Common myeloid progenitor, CD34-positive (primary cell): ENCODE data around the gene IGSF21.

ENCODE experiments used
- CTCF ChIA-PET: fragments of 350-600 bp; sonication (Branson Sonifier 250); formaldehyde crosslinking; loops from one replicate; lab custom pipeline; 2021; ENCODE audit warnings: antibody characterized with exemption; lab: Charles Lee
- POLR2A ChIA-PET: fragments of 350-600 bp; sonication (Branson Sonifier 250); formaldehyde crosslinking; loops from one replicate; lab custom pipeline; 2021; ENCODE audit warnings: antibody characterized with exemption; lab: Charles Lee
- DNase-seq, 3 donors: peaks; one replicate each; pipeline versions ENCODE4 v3.0.0 to v3.0.0-alpha.2; 2013
- H3K27ac ChIP-seq, 2 experiments: 1 replicate in 1 of 2; 2 replicates in 1 of 2; pipeline ENCODE4 v1.7.0; 2013; ENCODE audit warnings: inconsistent platforms in 2 of 2, low read length in 2 of 2, mild to moderate bottlenecking in 2 of 2, low read depth in 1 of 2, moderate library complexity in 1 of 2; ENCODE audit not compliant: severe bottlenecking in 2 of 2, insufficient read depth in 1 of 2, poor library complexity in 1 of 2
- H3K27me3 ChIP-seq, 5 experiments: replicated peaks in 2 of 5; 1 replicate in 3 of 5; 2 replicates in 2 of 5; pipeline versions ENCODE4 v1.6.1 to v1.7.0; 2013; ENCODE audit warnings: low read length in 4 of 5, mild to moderate bottlenecking in 2 of 5, moderate library complexity in 2 of 5, inconsistent platforms in 1 of 5; ENCODE audit not compliant: insufficient read depth in 5 of 5, control insufficient read depth in 4 of 5
- H3K36me3 ChIP-seq, 4 experiments: 1 replicate in 2 of 4; 2 replicates in 2 of 4; pipeline versions ENCODE4 v1.6.1 to v1.7.0; 2013; ENCODE audit warnings: low read length in 3 of 4, control low read depth in 1 of 4, mild to moderate bottlenecking in 1 of 4; ENCODE audit not compliant: control insufficient read depth in 4 of 4, insufficient read depth in 4 of 4
- H3K4me1 ChIP-seq, 4 experiments: 1 replicate in 3 of 4; 2 replicates in 1 of 4; pipeline versions ENCODE4 v1.6.1 to v1.7.1; 2013; ENCODE audit warnings: low read length in 3 of 4, mild to moderate bottlenecking in 3 of 4, control low read depth in 1 of 4, inconsistent platforms in 1 of 4, moderate library complexity in 1 of 4; ENCODE audit not compliant: control insufficient read depth in 4 of 4, insufficient read depth in 4 of 4; ENCODE audit errors: control extremely low read depth in 1 of 4
- H3K4me3 ChIP-seq, 7 experiments: 1 replicate in 4 of 7; 2 replicates in 3 of 7; pipeline versions ENCODE4 v1.5.1 to v1.7.0; 2013; ENCODE audit warnings: mild to moderate bottlenecking in 7 of 7, low read length in 6 of 7, moderate library complexity in 6 of 7, inconsistent platforms in 2 of 7, low read depth in 2 of 7, control low read depth in 1 of 7; ENCODE audit not compliant: insufficient read depth in 4 of 7, control insufficient read depth in 1 of 7; ENCODE audit errors: extremely low read depth in 1 of 7
- H3K9me3 ChIP-seq, 5 experiments: 1 replicate in 4 of 5; 2 replicates in 1 of 5; pipeline versions ENCODE4 v1.6.1 to v1.7.1; 2013; ENCODE audit warnings: low read length in 4 of 5, mild to moderate bottlenecking in 2 of 5, inconsistent platforms in 1 of 5, low read depth in 1 of 5, moderate library complexity in 1 of 5; ENCODE audit not compliant: control insufficient read depth in 4 of 5, insufficient read depth in 2 of 5; ENCODE audit errors: control extremely low read depth in 1 of 5
- whole genome bisulfite sequencing: methylation state at CpG from one replicate; pipeline ENCODE4 v1.1.5; 2013; ENCODE audit not compliant: insufficient coverage; 5-methylcytosine and 5-hydroxymethylcytosine counted together

The IGSF21 gene

GRCh38 chr1:18283601-18284385 lies 176.2 kb downstream of the IGSF21 start:
- Histone ChIP-seq H3K27ac (no peak overlapping the region), H3K27me3 (peaks cover 0 to 68% (median 3%) of the 10 kb centered on the region in 5 experiments), H3K4me1 (no peaks in the 10 kb centered on the region), H3K4me3 (no peak overlapping the region), H3K36me3 (no peaks in the 10 kb centered on the region), H3K9me3 (no peaks in the 10 kb centered on the region)
- WGBS = 61% methylated on average over 12 of the region's 13 CpGs
- POLR2A ChIA-PET = no interaction called here
- DNase-seq = no peak
- CTCF ChIA-PET = no interaction called here

DNA sequence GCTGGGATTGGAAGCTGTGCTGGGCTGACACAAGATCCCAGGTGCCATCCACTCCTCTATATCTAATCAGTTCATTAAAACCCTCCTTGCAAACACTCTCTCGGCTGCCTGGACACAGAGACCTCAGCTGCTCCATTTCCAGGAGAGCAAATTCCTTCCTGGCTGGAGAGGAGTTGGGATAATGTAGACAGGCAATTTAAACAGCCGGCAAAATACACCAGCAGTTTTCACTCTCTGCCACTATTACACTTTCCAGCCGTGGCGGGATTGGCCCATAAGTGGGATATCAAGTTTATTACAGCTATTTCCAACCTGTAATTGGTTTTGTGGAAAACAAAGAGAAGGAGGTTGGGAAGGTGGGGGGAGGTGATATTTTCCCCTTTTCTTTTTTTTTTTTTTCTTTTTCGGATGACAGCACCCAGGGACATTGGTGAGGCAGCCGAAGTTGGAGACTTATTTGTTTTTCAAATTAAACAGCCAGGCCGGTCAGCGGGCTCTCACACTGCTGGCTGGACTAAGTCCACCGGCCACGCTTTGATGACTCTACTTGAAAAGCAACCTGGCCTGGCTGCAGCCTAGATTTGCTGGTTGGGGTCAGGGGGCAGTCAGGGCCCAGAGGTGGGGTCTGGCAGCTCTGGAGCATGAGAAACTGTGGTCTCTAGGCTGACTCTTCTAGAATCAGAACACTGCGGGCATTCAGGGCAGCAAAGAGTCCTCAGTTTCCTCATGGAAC lies 177.4 kb downstream of the IGSF21 start:
- Histone ChIP-seq H3K4me1 (no peaks in the 10 kb centered on the region), H3K4me3 (no peak overlapping the region), H3K27me3 (peaks cover 0 to 76% (median 3%) of the 10 kb centered on the region in 5 experiments), H3K36me3 (no peaks in the 10 kb centered on the region), H3K9me3 (no peaks in the 10 kb centered on the region), H3K27ac (no peak overlapping the region)
- CTCF ChIA-PET = no interaction called here
- DNase-seq = no peak
- POLR2A ChIA-PET = no interaction called here
- 81% methylated on average over 7 of the region's 11 CpGs for WGBS

DNA sequence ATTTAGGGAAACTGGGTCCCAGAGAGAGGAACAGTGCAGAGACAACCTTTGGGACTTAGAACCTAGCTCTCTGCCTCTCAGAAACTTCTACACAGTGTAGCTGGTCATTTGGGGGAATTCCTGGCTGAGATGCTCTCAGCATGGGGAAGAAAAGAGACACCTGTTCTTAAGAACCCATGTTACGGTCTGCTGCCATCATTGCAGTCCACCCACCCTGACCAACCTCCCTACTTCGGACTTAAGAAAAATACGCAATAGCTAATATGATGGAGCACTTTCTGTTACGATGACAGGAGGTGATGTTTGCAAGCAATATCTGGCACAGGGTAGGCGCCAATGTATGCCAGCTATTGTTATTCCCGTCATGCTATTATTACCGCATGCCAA lies 177.9 kb downstream of the IGSF21 start:
- ChIA-PET CTCF (no interaction called here), POLR2A (no interaction called here)
- H3K4me1 ChIP-seq = no peaks in the 10 kb centered on the region
- WGBS = 92% methylated on average over 7 of the region's 7 CpGs
- no peak for DNase-seq
- no peaks in the 10 kb centered on the region for H3K9me3 ChIP-seq
- H3K27me3 ChIP-seq = peaks cover 0 to 77% (median 6%) of the 10 kb centered on the region in 5 experiments
- H3K36me3 ChIP-seq = no peaks in the 10 kb centered on the region
- no peak overlapping the region for H3K27ac ChIP-seq
- H3K4me3 ChIP-seq = no peak overlapping the region

DNA sequence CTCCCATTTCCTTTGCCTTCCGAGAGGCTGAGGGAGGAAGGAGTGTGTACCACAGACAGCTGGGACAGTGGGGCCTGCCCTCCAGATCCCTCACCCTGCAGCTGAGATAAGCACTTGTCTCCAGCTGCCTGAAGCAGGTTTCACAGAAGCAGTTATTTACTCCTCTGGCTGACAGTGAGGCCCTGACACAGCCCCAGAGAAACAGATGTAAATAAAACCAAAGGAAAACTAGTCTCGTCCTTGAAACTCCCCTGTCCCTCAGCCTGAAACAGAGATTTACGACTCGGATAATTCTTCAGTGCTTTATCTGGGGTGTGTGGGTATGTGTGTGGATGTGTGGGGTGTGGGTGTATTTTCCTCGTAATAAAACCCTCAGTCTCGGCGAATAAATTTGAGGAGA lies 181.1 kb downstream of the IGSF21 start:
- Histone ChIP-seq H3K27ac (no peak overlapping the region), H3K27me3 (peaks cover 0 to 83% (median 9%) of the 10 kb centered on the region in 5 experiments), H3K36me3 (no peaks in the 10 kb centered on the region), H3K4me1 (no peaks in the 10 kb centered on the region), H3K9me3 (no peaks in the 10 kb centered on the region), H3K4me3 (no peak overlapping the region)
- POLR2A ChIA-PET = no interaction called here
- CTCF ChIA-PET = no interaction called here
- WGBS = 56% methylated on average over 7 of the region's 7 CpGs
- DNase-seq = no peak

DNA sequence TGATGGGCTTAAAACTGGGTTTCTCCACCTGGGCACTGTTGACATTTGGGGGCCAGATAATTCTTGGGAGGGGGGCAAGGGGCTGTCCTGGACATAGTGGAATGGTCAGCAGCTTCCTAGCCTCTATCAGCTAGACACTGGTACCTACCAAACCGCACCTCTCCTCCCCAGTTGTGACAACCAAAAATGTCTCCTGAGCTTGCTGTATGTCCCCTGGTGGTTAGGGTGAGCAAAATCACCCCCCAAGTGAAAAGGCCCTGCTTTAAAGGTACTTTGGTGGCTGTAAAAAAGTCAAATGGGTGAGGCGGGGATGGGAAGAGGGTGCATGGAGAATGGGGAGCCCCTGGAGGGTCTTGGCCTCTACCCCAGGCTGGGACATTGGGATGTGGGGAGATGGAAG lies 182.0 kb downstream of the IGSF21 start:
- no peaks in the 10 kb centered on the region for H3K36me3 ChIP-seq
- no peak overlapping the region for H3K27ac ChIP-seq
- H3K4me1 ChIP-seq = no peaks in the 10 kb centered on the region
- WGBS = 100% methylated on average over 1 of the region's 2 CpGs
- no peak for DNase-seq
- no peaks in the 10 kb centered on the region for H3K9me3 ChIP-seq
- H3K4me3 ChIP-seq = no peak overlapping the region
- ChIA-PET POLR2A (no interaction called here), CTCF (no interaction called here)
- H3K27me3 ChIP-seq = peaks cover 0 to 83% (median 12%) of the 10 kb centered on the region in 5 experiments

- H3K4me1 ChIP-seq = no peaks in the 10 kb centered on the region
- CTCF ChIA-PET = interaction anchor here (0.7 kb wide), 1 partner anchor 8 kb away, joined by 3 read pairs; no protein-coding TSS in a partner anchor
- H3K27ac ChIP-seq = no peak overlapping the region
- WGBS = 60% methylated on average over 25 of the region's 27 CpGs
- no peaks in the 10 kb centered on the region for H3K9me3 ChIP-seq
- peaks cover 0 to 83% (median 15%) of the 10 kb centered on the region in 5 experiments for H3K27me3 ChIP-seq
- H3K36me3 ChIP-seq = no peaks in the 10 kb centered on the region
- no peak overlapping the region for H3K4me3 ChIP-seq
- DNase-seq = no peak
- POLR2A ChIA-PET = no interaction called here
Measured at GRCh38 chr1:18290740-18291412, 183.3 kb downstream of the IGSF21 start.
